Measurements from ENCODE around the gene TRAM2. TPM values are rescaled to one million over a fixed set of nuclear protein-coding genes. Genes with fewer than 3 reads are reported as not detected.

TRAM2 gene
- total RNA-seq, 1 experiment from 2014 or later = 21.2 TPM

- H3K4me3 Mint-ChIP-seq = no peak overlapping the region
- Histone ChIP-seq H3K9me3 (ENCODE audit: control insufficient read depth, low read depth, low read length) (no peaks in the 10 kb centered on the region), H3T11ph (ENCODE audit: low read length) (no peak overlapping the region), H4K91ac (ENCODE audit: insufficient read length, low read depth, low read length) (no peak overlapping the region), H2BK15ac (ENCODE audit: low read depth, low read length) (no peak overlapping the region), H4K8ac (replicated peaks; ENCODE audit: insufficient read length, low read depth, low read length) (no peak overlapping the region), H3K4ac (ENCODE audit: low read depth, low read length) (no peak overlapping the region), H2BK5ac (ENCODE audit: insufficient read length, low read length) (no peak overlapping the region), H3K9ac (ENCODE audit: extremely low read depth, insufficient read length, low read length) (no peak overlapping the region), H3K4me1 (ENCODE audit: insufficient read depth, low read length) (no peaks in the 10 kb centered on the region), H3K56ac (ENCODE audit: insufficient read length, low read depth, low read length) (no peak overlapping the region), H2BK12ac (ENCODE audit: insufficient read length, low read depth, low read length) (no peak overlapping the region), H3K18ac (ENCODE audit: insufficient read length, low read depth, low read length) (no peak overlapping the region), H2BK20ac (ENCODE audit: low read depth, low read length, poor library complexity, severe bottlenecking) (no peak overlapping the region), H3K4me2 (ENCODE audit: insufficient read depth, insufficient read length, low read length) (no peak overlapping the region), H4K20me1 (ENCODE audit: control insufficient read depth, insufficient read depth, insufficient read length) (no peaks in the 10 kb centered on the region), H3K27ac (ENCODE audit: insufficient read length, low read depth, low read length) (no peak overlapping the region), H3K79me2 (ENCODE audit: insufficient read depth, low read length) (no peaks in the 10 kb centered on the region), H3K79me1 (ENCODE audit: insufficient read depth, low read depth, low read length, poor library complexity, severe bottlenecking) (no peaks in the 10 kb centered on the region), H3K23ac (ENCODE audit: insufficient read length, low read depth, low read length) (no peak overlapping the region), H2BK120ac (ENCODE audit: low read depth, low read length, poor library complexity, severe bottlenecking) (no peak overlapping the region), H3K23me2 (ENCODE audit: insufficient read length, low read depth, low read length, poor library complexity, severe bottlenecking) (no peaks in the 10 kb centered on the region), H2AFZ (ENCODE audit: low read length) (no peak overlapping the region), H4K5ac (ENCODE audit: insufficient read length, low read depth, low read length) (no peak overlapping the region), H3K27me3 (ENCODE audit: insufficient read depth, low read length) (no peaks in the 10 kb centered on the region), H2AK5ac (ENCODE audit: insufficient read length, low read length) (no peak overlapping the region), H3K14ac (ENCODE audit: insufficient read depth, low read length) (no peak overlapping the region)
- H3K27ac Mint-ChIP-seq = no peak overlapping the region
- no peak for DNase-seq
- no CpG with 5 or more reads among the region's 7 CpGs for WGBS (ENCODE audit: extremely low coverage, insufficient read length, low lambda C conversion rate)
- no peak for TF ChIP-seq CTCF (conservative IDR thresholded peaks at IDR 0.05)
- H3K27me3 Mint-ChIP-seq (ENCODE audit: low read depth) = no peaks in the 10 kb centered on the region; the same call in 1 of the 2 replicates
- peaks cover 13 to 17% of the 10 kb centered on the region in 2 experiments for H3K4me1 Mint-ChIP-seq
- H3K36me3 Mint-ChIP-seq (ENCODE audit: insufficient read depth in 1 of 3, low read depth in 3 of 3) = peaks cover 0 to 8% (median 8%) of the 10 kb centered on the region in 3 experiments; a peak in 5 of 7 replicates
- H3K9me3 Mint-ChIP-seq = peaks cover 0 to 2% of the 10 kb centered on the region in 2 experiments; a peak in 1 of 5 replicates
These were observed 82.4 kb downstream of the TRAM2 start for GRCh38 chr6:52494298-52495072.

All from H9 (cell line).